Hepatocyte (in vitro differentiated cells): Measurements from ENCODE around the gene ZNF444.

ENCODE experiments used
- CTCF ChIP-seq: fragments of 200-600 bp; sonication (generic); IDR thresholded peaks from 2 replicates; pipeline ENCODE4 v1.5.1; 2016; ENCODE audit warnings: antibody characterized with exemption, mild to moderate bottlenecking; ENCODE audit not compliant: poor library complexity
- EZH2 ChIP-seq: fragments of 200-600 bp; sonication (generic); IDR thresholded peaks from 2 replicates; pipeline ENCODE4 v1.6.1; 2016; ENCODE audit warnings: antibody characterized with exemption, mild to moderate bottlenecking, borderline replicate concordance

DNA sequence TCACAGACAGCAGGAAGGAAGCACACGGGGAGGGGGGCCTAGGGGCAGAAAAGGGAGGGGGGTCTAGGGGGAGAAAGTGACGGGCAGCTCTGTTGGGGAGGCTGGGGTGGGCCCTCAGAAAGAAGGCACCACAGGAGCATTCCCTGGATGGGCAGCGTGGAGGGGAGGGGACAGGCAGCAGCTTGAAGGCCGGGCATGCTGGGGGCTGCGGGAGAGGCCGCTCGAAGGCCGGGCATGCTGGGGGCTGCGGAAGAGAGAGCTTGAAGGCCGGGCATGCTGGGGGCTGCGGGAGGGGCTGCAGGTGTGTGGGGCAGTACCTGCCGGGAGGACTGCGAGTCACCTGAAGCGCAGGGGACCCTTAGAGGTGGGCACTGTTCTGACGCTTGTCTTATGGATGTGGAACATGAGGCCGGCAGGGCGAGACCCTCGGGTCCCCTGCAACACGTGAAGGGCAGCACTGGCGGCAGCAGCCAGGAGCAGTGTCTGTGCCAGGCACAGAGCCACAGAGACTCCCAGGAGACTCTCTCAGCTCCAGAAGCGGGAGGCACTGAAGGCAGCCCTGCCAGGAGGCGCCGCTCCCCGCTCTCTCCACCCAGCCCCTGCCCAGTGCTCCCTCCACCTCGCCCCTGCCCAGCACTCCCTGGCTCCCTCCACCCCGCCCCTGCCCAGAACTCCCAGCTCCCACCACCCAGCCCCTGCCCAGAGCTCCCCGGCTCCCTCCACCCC, 33.3 kb upstream of the ZNF444 start:
- TF ChIP-seq CTCF = no peak
- TF ChIP-seq EZH2 = no peak
